ENCODE data around the gene CCNQ.

DNA sequence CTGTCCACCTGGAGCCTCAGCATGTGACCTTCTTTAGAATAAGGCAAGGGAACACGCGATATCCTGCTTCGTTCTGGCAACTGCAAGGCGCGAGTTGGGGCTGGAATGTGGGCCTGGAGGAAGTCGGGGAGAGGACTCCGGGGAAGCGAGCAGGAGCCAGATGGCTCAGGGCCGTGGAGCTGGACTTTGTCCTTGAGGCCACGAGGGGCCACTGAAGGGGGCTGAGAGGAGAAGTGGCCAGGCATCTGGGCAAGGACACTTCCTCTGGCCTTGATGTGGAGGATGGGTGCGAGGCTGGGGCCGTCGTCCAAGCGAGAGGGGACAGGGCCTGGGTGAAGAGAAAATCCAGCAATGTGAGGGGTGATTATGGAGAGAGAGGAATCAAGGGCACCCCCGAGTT is 35.9 kb upstream of the CCNQ start:
- TF ChIP-seq, protein P1, sequence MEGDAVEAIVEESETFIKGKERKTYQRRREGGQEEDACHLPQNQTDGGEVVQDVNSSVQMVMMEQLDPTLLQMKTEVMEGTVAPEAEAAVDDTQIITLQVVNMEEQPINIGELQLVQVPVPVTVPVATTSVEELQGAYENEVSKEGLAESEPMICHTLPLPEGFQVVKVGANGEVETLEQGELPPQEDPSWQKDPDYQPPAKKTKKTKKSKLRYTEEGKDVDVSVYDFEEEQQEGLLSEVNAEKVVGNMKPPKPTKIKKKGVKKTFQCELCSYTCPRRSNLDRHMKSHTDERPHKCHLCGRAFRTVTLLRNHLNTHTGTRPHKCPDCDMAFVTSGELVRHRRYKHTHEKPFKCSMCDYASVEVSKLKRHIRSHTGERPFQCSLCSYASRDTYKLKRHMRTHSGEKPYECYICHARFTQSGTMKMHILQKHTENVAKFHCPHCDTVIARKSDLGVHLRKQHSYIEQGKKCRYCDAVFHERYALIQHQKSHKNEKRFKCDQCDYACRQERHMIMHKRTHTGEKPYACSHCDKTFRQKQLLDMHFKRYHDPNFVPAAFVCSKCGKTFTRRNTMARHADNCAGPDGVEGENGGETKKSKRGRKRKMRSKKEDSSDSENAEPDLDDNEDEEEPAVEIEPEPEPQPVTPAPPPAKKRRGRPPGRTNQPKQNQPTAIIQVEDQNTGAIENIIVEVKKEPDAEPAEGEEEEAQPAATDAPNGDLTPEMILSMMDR (IDR thresholded peaks at IDR 0.05; ENCODE audit: insufficient read depth, low read depth, low read length) = no peak
- TF ChIP-seq EZH2 (IDR thresholded peaks at IDR 0.05; ENCODE audit: insufficient read depth, low read length) = no peak
